ENCODE results near the gene SAMD5.
"Not testable (repeated sequence)": the region's sequence is repeated elsewhere in the genome, so short reads cannot be mapped to it uniquely, and the experiment has no call there.

Gene SAMD5

GRCh38 chr6:147528511-147529145 lies 20.1 kb downstream of the SAMD5 start:
- FAIRE-seq = no peak

GRCh38 chr6:147530132-147531060 lies 21.9 kb downstream of the SAMD5 start:
- no peak for FAIRE-seq

- no peak for FAIRE-seq
Observed at GRCh38 chr6:147531321-147531720, 22.8 kb downstream of the SAMD5 start.

DNA sequence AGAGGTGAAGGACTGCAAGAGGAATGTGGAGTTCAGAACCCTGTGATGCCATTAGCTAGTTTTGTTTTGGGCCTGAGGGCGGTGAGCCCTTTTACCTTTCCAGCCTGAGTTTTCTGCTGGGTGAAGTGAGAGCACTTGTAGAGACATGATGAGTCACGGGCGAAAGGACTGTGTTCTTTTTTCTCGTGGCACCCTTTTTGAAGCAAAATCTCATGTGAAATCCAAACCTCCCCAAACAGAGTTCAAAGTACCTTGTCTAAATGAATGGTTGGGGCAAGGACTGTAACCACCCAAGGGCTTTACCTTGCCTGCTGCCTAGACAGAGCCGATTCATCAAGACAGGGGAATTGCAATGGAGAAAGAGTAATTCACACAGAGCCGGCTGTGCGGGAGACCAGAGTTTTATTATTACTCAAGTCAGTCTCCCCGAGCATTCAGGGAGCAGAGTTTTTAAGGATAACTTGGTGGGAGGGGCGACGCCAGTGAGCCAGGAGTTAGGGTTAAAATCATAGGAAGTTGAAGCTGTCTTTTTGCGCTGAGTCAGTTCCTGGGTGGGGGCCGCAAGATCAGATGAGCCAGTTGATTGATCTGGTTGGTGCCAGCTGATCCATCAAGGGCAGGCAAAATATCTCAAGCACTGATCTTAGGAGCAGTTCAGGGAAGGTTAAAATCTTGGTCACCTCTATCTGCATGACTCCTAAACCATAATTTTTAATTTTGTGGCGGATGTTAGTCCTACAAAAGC lies 25.8 kb downstream of the SAMD5 start:
- no peak for FAIRE-seq

DNA sequence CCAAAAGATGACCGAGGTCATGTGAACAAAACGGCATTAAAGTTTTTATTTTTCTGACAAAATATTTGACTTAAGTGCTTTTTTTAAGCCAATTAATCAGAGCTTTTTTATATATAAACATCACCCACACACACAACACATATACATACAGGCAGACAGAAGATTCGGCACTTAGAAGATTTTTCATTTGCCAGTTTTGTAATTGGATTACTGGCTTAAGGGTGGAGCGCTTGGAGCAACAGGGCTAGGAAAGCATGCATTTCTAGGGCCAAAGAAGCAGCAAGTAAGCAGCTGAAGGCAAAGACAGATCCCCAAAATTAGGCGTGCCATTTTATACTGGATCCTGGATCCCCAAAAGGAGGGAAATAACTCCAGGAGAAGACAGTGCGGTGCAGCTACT lies 30.3 kb downstream of the SAMD5 start:
- no peak for FAIRE-seq

- FAIRE-seq = no peak
Observed at GRCh38 chr6:147540075-147540474, 31.6 kb downstream of the SAMD5 start.

GRCh38 chr6:147542436-147542835 lies 33.9 kb downstream of the SAMD5 start:
- not testable (repeated sequence) for FAIRE-seq

DNA sequence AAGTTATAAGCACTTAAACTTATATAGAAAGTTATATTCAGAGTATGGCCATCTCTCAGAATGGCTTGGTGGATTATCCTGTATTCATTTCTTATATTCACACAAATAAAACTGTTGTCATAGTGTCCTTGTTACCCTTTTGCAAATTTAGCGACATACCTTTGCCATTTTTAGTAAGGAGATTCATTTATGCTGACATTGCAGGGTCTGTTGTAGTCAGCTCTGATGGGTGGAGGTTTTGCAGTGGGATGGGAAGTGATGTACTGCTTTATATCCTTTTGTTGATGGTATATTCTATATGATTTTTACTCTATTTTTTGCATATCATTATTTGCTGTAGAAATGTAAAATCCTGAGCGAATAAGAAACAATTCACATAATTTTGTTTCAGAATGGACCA lies 35.9 kb downstream of the SAMD5 start:
- FAIRE-seq = no peak

- no peak for FAIRE-seq
Observed at GRCh38 chr6:147546501-147547368, 38.2 kb downstream of the SAMD5 start.

GRCh38 chr6:147547369-147547902 lies 38.9 kb downstream of the SAMD5 start:
- no peak for FAIRE-seq

GRCh38 chr6:147548921-147549475 lies 40.5 kb downstream of the SAMD5 start:
- no peak for FAIRE-seq

DNA sequence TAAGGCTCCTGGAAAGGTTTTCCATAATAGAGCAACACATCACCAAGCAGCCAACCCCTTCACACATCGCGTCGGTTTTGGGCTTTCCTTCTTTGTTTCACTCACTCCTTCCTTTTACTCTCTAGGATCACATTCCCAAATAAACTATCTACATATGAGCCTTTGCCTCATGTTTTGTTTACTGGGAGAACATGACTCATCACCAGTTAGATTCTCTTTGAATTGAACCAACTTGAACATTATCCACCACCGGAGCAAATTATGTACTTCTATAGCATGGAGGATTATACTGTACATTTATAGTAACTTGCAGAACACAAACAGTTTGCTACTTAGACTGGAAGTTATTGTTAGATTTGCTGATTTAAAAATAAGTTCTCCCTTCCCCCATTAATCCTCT lies 41.0 kb downstream of the SAMD5 start:
- FAIRE-seq = no peak

DNA sequence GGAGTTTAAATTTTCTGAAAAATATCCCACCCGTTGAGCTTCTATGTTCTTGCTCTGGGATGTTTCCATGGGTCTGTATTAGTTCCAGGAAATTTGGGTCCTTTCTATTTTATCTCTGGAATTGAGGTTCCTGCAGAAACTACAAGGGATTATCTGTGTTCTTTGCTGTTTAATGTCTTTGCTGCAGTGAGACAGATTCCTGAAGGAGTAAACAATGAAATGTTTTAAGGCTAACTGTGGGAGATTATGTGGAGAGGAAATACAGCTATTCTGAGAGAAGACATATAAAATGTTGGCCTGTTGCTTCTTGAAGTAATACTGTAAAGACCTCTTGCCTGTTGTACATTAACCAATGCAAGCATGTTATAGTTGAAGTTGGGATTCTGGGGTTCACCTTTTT lies 43.5 kb downstream of the SAMD5 start:
- no peak for FAIRE-seq

DNA sequence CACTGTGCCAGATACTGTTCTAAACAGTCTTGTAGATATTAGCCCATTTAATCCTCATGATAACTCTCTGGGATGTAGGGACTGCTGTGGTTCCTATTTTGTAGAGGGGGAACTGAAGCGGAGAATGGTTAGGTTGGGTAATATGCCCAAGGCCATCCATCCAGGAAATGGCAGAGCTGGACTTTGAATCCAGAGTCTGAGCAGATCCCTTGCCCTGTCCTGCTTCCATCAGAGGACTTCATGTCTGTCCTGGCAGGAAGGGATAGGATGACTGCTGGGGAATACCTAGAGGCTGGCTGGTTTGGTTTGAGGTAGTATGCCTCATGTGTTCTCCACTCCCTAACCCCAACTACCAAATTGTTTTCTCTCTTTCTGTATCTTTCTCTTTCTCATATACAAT lies 44.6 kb downstream of the SAMD5 start:
- no peak for FAIRE-seq

DNA sequence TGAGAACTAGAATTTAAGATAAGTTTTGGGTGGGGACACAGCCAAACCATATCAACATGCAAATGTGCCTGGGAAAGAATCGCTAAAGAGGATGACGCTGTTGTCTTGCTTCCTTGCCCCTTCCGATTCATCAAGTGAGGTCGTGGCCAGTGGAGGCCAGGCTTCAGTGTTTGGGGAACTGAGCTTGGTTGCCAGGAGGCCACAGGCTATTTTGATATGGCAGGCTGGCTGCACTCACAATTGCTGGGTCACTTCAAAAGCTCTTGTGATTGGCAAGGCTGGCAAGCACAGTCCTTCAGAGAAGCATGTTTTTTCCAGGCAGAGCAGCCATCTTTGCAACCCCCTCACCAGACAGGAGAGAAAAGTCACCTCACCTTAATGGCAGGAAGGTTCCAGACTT lies 45.8 kb downstream of the SAMD5 start:
- FAIRE-seq = no peak

- FAIRE-seq = no peak
Observed at GRCh38 chr6:147559006-147559405, 50.5 kb downstream of the SAMD5 start.

DNA sequence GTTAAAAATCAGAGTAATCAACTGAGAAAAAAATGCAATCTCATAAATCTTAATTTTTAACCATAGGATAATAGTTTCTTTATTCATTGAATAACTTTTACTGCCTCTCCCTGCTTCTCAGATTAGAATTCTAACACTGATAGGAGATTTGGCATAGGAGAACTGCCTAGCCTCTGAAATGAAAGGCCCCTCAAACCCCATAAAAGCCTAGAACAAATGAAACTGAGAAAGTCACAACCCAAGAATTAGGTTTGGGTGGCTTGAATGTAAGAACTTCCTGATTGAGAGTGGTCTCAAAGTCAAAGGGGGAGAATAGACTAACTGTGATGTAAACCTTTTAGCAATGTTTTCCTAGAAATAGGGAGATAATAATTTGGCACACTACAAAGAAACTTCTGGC lies 52.2 kb downstream of the SAMD5 start:
- FAIRE-seq = no peak

DNA sequence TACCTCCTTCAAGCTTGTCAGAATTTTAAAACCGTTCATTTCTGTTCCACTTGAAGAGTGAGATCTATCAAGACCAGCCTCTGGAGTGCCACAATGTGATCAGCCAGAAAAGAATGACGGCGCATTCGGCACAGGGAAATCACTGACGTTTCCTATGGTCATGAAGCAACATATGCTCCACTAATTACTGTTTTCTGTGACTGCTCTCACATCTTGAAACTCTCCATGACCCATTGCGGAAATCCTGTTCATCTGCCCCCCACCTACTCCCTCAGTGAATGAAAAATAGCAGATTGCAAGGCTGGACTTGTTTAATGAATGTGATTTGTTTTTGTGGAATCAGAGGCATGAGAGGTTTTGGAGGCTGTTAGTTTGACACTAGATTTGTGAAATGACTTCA lies 53.2 kb downstream of the SAMD5 start:
- no peak for FAIRE-seq

DNA sequence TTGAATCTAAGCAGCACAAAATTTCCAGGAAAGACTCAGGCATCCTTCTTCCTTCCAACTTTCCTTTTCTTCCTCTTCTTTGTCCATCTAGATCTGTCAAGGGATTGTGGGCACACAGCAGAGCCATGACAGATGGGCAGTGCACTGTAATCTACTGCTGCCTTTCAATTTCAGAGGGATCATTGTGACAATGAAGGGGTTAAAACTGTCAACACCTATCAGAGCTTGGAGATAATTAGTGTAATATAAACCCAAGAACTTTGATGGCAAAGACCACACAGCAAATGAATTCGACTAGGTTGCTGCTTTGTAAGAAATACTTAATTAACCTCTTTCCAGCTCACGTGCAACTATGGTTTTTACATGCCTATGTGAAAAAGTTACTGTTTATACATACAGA lies 55.0 kb downstream of the SAMD5 start:
- FAIRE-seq = no peak

DNA sequence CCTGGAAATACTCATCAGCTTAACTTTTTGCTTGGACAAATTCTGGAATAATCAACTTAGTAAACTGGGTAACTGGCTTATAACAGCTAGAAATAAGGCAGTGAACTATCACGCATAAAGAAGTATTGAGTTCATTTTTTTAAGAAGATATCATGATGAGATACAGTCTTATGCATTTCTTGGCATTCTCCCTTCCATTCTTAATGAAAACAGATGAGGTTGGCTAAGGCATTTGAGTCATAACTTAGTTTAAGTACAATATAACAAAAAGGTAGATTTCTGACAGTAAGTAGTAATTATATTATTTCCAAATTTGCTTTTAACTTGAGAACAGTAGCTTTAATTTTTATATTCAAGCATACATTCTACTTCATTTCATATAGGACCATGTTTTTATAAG lies 56.1 kb downstream of the SAMD5 start:
- no peak for FAIRE-seq

GRCh38 chr6:147566244-147566898 lies 57.9 kb downstream of the SAMD5 start:
- FAIRE-seq = no peak

Measured in colon (tissue), 2 donors.